ENCODE measurements around the gene NCAPH2.
A peak's percentile ranks its signal among the peaks of the same experiment; 100 is the strongest.

The NCAPH2 gene

GRCh38 chr22:50490531-50491308 is 17.3 kb upstream of the NCAPH2 start:
- no peak for DNase-seq (ENCODE audit: low read depth)

- DNase-seq (ENCODE audit: low read depth) = no peak
These were observed 10.9 kb upstream of the NCAPH2 start for GRCh38 chr22:50497093-50497492.

- peak; percentile 24 for DNase-seq (ENCODE audit: low read depth)
These were observed 9.6 kb upstream of the NCAPH2 start for GRCh38 chr22:50498322-50498890.

- DNase-seq (ENCODE audit: low read depth) = no peak
These were observed 7.6 kb upstream of the NCAPH2 start for GRCh38 chr22:50500452-50500851.

GRCh38 chr22:50502096-50502495 is 5.9 kb upstream of the NCAPH2 start:
- DNase-seq (ENCODE audit: low read depth) = no peak

- no peak for DNase-seq (ENCODE audit: low read depth)
These were observed 5.2 kb upstream of the NCAPH2 start for GRCh38 chr22:50502628-50503474.

- no peak for DNase-seq (ENCODE audit: low read depth)
These were observed 4.4 kb upstream of the NCAPH2 start for GRCh38 chr22:50503475-50504145.

- no peak for DNase-seq (ENCODE audit: low read depth)
These were observed 3.4 kb upstream of the NCAPH2 start for GRCh38 chr22:50504369-50505211.

GRCh38 chr22:50505276-50505775 is 2.7 kb upstream of the NCAPH2 start:
- no peak for DNase-seq (ENCODE audit: low read depth)

- no peak for DNase-seq (ENCODE audit: low read depth)
These were observed 2.0 kb upstream of the NCAPH2 start for GRCh38 chr22:50505776-50506610.

- DNase-seq (ENCODE audit: low read depth) = no peak
These were observed 1.2 kb upstream of the NCAPH2 start for GRCh38 chr22:50506611-50507420.

GRCh38 chr22:50507421-50507990 is 518 bp upstream of the NCAPH2 start, which contains the start of gene LMF2:
LMF2 (minus strand) TSS chr22:50507702; CDS start chr22:50507675, 27 bp downstream.
- no peak for DNase-seq (ENCODE audit: low read depth)

GRCh38 chr22:50508897-50509296 is 873 bp downstream of the NCAPH2 start:
- no peak for DNase-seq (ENCODE audit: low read depth)

- DNase-seq (ENCODE audit: low read depth) = no peak
These were observed 5.2 kb downstream of the NCAPH2 start for GRCh38 chr22:50513175-50513574.

GRCh38 chr22:50516068-50516467 is 8.0 kb downstream of the NCAPH2 start:
- DNase-seq (ENCODE audit: low read depth) = no peak

- no peak for DNase-seq (ENCODE audit: low read depth)
These were observed 8.9 kb downstream of the NCAPH2 start for GRCh38 chr22:50516891-50517290.

GRCh38 chr22:50517495-50518260 is 9.7 kb downstream of the NCAPH2 start:
- DNase-seq (ENCODE audit: low read depth) = no peak

- no peak for DNase-seq (ENCODE audit: low read depth)
These were observed 10.6 kb downstream of the NCAPH2 start for GRCh38 chr22:50518606-50519005.

Measured in fibroblast of gingiva (primary cell).